T-helper 17 cell (primary cell): ENCODE results near the gene NLGN1. TPM values are rescaled to one million over a fixed set of nuclear protein-coding genes. Genes with fewer than 3 reads are reported as not detected.

Experiments used
- ATAC-seq: fragments of 150-1000 bp; cut with Tn5 transposase; 2 replicates; pipeline ENCODE4 v1.10.0; 2021; ENCODE audit warnings: mild to moderate bottlenecking, moderate library complexity
- DNase-seq, 3 donors: peaks; one replicate each; pipeline versions ENCODE4 v3.0.0 to v3.0.0-alpha.2; 2020 to 2021
- H3K9me3 ChIP-seq: one replicate; pipeline ENCODE4 v1.7.0; 2013; ENCODE audit warnings: low read length, mild to moderate bottlenecking; ENCODE audit not compliant: control insufficient read depth, poor library complexity, severe bottlenecking
- H3K27ac Mint-ChIP-seq: one replicate; pipeline ENCODE4 v1.8.0; 2022; ENCODE audit warnings: mild to moderate bottlenecking, moderate library complexity, mixed read lengths
- H3K27me3 Mint-ChIP-seq: one replicate; pipeline ENCODE4 v1.8.0; 2022; ENCODE audit warnings: mixed read lengths
- H3K36me3 Mint-ChIP-seq: one replicate; pipeline ENCODE4 v1.8.0; 2022; ENCODE audit warnings: low read depth, mixed read lengths
- H3K4me1 Mint-ChIP-seq: one replicate; pipeline ENCODE4 v1.8.0; 2022; ENCODE audit warnings: mild to moderate bottlenecking, mixed read lengths
- H3K4me3 Mint-ChIP-seq: one replicate; pipeline ENCODE4 v1.8.0; 2022; ENCODE audit warnings: mild to moderate bottlenecking, moderate library complexity, mixed read lengths
- total RNA-seq, 4 donors: library from RNA in 2 of 4; stranded (reverse) in 2 of 4; gene quantifications; one replicate each; pipeline ENCODE4 v1.2.3 and lab custom pipeline; 2022 to 2026

The NLGN1 gene
- total RNA-seq, 2 donors from 2014 or later = not detected

GRCh38 chr3:173958805-173959204 is 561.3 kb downstream of the NLGN1 start:
- no peaks in the 10 kb centered on the region for H3K9me3 ChIP-seq
- Mint-ChIP-seq H3K27me3 (no peaks in the 10 kb centered on the region), H3K36me3 (no peaks in the 10 kb centered on the region), H3K4me3 (no peak overlapping the region), H3K4me1 (no peaks in the 10 kb centered on the region), H3K27ac (no peak overlapping the region)
- DNase-seq = no peak
- ATAC-seq = no peak

GRCh38 chr3:173970281-173970680 is 572.7 kb downstream of the NLGN1 start:
- ATAC-seq (no peak), DNase-seq (no peak)
- no peaks in the 10 kb centered on the region for H3K9me3 ChIP-seq
- no peak overlapping the region for H3K4me3 Mint-ChIP-seq
- no peaks in the 10 kb centered on the region for H3K27me3 Mint-ChIP-seq
- H3K36me3 Mint-ChIP-seq = no peaks in the 10 kb centered on the region
- H3K4me1 Mint-ChIP-seq = no peaks in the 10 kb centered on the region
- no peak overlapping the region for H3K27ac Mint-ChIP-seq

DNA sequence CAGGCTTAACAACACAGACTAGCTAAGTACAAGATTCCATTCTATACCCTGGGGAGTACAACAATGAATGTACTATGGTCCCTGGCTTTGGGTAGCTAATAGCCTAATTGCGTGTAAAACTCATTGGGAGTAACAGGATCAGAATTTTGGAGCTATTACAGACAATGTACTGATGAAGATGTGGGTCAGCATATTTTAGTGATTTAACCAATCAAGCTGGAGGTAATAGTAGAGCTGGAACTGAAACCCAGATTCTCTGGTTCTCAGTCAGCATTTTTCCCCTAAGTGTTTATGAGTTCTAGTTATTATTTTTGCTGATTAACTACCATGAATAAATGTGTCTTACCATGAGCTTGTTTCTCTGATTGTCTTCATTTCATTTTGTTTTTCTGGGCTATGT is 578.7 kb downstream of the NLGN1 start:
- no peak for ATAC-seq
- Mint-ChIP-seq H3K27me3 (no peaks in the 10 kb centered on the region), H3K36me3 (no peaks in the 10 kb centered on the region), H3K4me1 (no peaks in the 10 kb centered on the region), H3K27ac (no peak overlapping the region), H3K4me3 (no peak overlapping the region)
- DNase-seq = no peak
- H3K9me3 ChIP-seq = no peaks in the 10 kb centered on the region

- no peaks in the 10 kb centered on the region for H3K9me3 ChIP-seq
- DNase-seq = no peak
- no peak overlapping the region for H3K27ac Mint-ChIP-seq
- no peak for ATAC-seq
- H3K4me3 Mint-ChIP-seq = no peak overlapping the region
- no peaks in the 10 kb centered on the region for H3K27me3 Mint-ChIP-seq
- no peaks in the 10 kb centered on the region for H3K36me3 Mint-ChIP-seq
- H3K4me1 Mint-ChIP-seq = no peaks in the 10 kb centered on the region
Observed at GRCh38 chr3:173977747-173978146, 580.2 kb downstream of the NLGN1 start.

DNA sequence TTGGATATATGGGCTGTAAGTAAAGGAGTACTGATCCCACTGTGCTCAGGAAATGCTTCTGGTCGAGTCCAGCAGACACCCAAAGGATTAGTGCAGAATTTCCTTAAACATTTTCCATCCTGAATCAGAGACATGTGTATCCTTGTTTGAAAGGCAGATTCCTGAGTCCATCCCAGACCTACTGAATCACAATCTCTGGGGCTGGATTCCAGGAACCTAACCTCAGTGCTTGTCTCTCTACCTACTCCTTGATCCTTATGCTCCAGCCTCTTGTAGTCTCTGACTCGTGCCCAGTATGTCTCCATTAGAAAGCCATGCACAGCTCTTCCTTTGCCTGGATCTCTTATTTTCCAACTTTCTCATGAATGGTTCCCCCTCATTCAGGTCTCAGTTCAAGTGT is 585.8 kb downstream of the NLGN1 start:
- no peak overlapping the region for H3K4me3 Mint-ChIP-seq
- no peaks in the 10 kb centered on the region for H3K9me3 ChIP-seq
- no peaks in the 10 kb centered on the region for H3K36me3 Mint-ChIP-seq
- DNase-seq = no peak
- no peak overlapping the region for H3K27ac Mint-ChIP-seq
- H3K4me1 Mint-ChIP-seq = no peaks in the 10 kb centered on the region
- no peaks in the 10 kb centered on the region for H3K27me3 Mint-ChIP-seq
- no peak for ATAC-seq

DNA sequence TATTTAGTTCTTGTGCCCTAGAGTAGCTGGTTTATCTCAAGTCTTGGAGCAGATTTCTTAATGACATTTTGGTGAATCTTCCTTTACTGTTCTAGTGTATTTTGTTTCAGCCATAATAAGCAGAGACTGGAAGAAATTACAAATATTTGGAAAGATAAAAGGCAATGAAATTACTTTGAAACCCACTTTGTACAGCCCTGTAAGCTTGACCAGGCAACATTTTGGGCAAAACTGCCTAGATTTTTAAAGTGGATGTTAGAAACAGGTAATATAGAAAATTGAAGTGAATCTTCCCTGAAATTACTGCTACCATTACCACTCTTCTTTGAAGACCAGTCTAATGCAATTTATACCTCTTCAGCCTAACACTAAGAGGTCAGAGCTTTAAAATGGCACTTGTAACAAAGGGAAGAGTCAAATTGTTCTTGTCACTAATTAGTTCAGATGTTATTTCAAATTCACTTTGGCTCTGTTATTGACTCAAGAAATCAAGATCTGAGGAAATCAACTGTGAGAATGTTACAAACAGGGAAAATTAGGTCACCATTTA is 589.4 kb downstream of the NLGN1 start:
- H3K27ac Mint-ChIP-seq = no peak overlapping the region
- DNase-seq (no peak), ATAC-seq (no peak)
- no peaks in the 10 kb centered on the region for H3K4me1 Mint-ChIP-seq
- no peak overlapping the region for H3K4me3 Mint-ChIP-seq
- H3K27me3 Mint-ChIP-seq = no peaks in the 10 kb centered on the region
- no peaks in the 10 kb centered on the region for H3K9me3 ChIP-seq
- no peaks in the 10 kb centered on the region for H3K36me3 Mint-ChIP-seq

- no peak for DNase-seq
- no peaks in the 10 kb centered on the region for H3K36me3 Mint-ChIP-seq
- no peaks in the 10 kb centered on the region for H3K9me3 ChIP-seq
- no peak overlapping the region for H3K27ac Mint-ChIP-seq
- ATAC-seq = no peak
- H3K27me3 Mint-ChIP-seq = no peaks in the 10 kb centered on the region
- H3K4me1 Mint-ChIP-seq = no peaks in the 10 kb centered on the region
- H3K4me3 Mint-ChIP-seq = no peak overlapping the region
Observed at GRCh38 chr3:173988909-173989308, 591.4 kb downstream of the NLGN1 start.

DNA sequence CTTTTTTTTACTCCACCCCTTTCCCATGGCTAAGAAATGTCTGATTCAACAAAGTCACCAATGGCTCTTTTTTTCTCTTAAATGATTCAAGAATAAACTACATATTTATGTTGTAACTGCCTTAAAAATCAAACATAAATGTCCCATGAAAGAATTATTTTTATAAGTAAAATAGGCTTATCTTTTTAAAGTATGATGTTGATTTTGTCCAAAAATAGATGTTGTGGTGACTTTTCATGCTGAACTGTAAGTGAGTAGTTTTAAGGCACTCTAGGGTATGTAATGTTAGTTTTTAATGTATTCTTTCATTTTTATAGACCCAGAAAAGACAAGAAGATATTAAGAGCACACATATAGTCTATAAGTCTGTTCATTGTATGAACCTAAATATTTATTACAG is 594.9 kb downstream of the NLGN1 start:
- Mint-ChIP-seq H3K36me3 (no peaks in the 10 kb centered on the region), H3K4me3 (no peak overlapping the region), H3K27ac (no peak overlapping the region), H3K4me1 (no peaks in the 10 kb centered on the region), H3K27me3 (no peaks in the 10 kb centered on the region)
- ATAC-seq = no peak
- H3K9me3 ChIP-seq = no peaks in the 10 kb centered on the region
- no peak for DNase-seq

DNA sequence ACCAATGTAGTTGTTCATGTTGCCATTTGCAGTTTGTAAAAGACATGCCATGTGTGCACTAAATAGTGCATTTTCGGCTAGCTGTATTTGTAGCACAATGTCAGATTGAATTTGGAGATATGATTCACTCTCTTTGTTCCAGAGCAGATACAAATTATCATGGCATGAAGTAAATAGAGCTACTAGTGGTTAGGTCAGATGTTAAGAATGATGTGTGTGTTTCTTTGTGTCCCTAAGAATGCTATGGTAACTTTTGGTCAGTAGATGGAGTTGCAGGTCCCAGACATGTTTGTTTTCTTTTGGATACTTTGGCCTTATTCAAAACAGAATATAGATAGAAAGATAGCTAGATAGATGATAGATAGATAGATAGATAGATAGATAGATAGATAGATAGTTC is 595.8 kb downstream of the NLGN1 start:
- H3K9me3 ChIP-seq = no peaks in the 10 kb centered on the region
- no peaks in the 10 kb centered on the region for H3K27me3 Mint-ChIP-seq
- DNase-seq (no peak), ATAC-seq (no peak)
- H3K27ac Mint-ChIP-seq = no peak overlapping the region
- H3K36me3 Mint-ChIP-seq = no peaks in the 10 kb centered on the region
- no peak overlapping the region for H3K4me3 Mint-ChIP-seq
- no peaks in the 10 kb centered on the region for H3K4me1 Mint-ChIP-seq

DNA sequence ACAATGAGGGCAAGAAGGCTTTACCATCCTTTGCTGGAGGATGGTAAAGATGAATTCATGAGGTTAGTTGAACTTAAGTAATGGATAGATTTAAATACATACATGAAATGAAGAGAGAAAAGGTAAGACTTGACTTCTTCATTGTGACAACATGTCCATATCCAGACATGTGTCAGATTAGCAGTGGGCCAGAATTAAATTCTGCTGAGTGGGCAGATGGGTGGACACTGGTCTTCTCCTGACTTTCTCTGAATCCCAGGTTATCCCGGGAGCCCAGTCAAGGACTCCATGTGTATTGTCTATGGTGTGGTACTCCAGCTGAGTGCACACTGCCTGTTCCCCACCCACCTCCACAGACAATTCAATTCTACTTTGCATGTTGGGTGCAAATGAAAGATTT is 603.1 kb downstream of the NLGN1 start:
- no peak for DNase-seq
- no peak for ATAC-seq
- H3K4me1 Mint-ChIP-seq = no peaks in the 10 kb centered on the region
- H3K4me3 Mint-ChIP-seq = no peak overlapping the region
- no peaks in the 10 kb centered on the region for H3K27me3 Mint-ChIP-seq
- no peak overlapping the region for H3K27ac Mint-ChIP-seq
- no peaks in the 10 kb centered on the region for H3K9me3 ChIP-seq
- H3K36me3 Mint-ChIP-seq = no peaks in the 10 kb centered on the region

GRCh38 chr3:174002543-174002942 is 605.0 kb downstream of the NLGN1 start:
- Mint-ChIP-seq H3K4me3 (no peak overlapping the region), H3K27ac (no peak overlapping the region), H3K4me1 (no peaks in the 10 kb centered on the region), H3K27me3 (no peaks in the 10 kb centered on the region), H3K36me3 (no peaks in the 10 kb centered on the region)
- ATAC-seq (no peak), DNase-seq (no peak)
- H3K9me3 ChIP-seq = no peaks in the 10 kb centered on the region

- ATAC-seq = no peak
- H3K9me3 ChIP-seq = no peaks in the 10 kb centered on the region
- Mint-ChIP-seq H3K27me3 (no peaks in the 10 kb centered on the region), H3K4me1 (no peaks in the 10 kb centered on the region), H3K27ac (no peak overlapping the region), H3K4me3 (no peak overlapping the region), H3K36me3 (no peaks in the 10 kb centered on the region)
- DNase-seq = no peak
Observed at GRCh38 chr3:174010907-174011306, 613.4 kb downstream of the NLGN1 start.

DNA sequence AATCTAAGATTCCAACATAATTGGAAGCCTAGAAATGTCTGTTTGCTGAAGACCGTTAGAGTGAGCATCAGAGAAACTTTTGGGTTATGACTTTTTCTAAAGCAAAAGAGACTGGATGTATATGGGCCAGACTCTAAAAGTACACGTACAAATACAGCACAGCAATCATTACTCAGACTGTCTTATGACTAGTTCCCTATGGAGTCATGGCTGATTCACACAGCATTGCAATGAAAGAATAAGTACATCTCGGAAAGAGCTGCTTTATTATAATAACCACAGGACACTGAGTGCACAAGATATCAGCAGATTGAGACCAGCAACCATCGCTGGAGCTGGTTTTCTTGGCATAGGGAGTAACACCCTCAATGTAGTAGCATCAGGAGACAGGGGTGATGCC is 618.6 kb downstream of the NLGN1 start:
- no peaks in the 10 kb centered on the region for H3K36me3 Mint-ChIP-seq
- DNase-seq = no peak
- no peak for ATAC-seq
- no peak overlapping the region for H3K27ac Mint-ChIP-seq
- H3K4me1 Mint-ChIP-seq = no peaks in the 10 kb centered on the region
- H3K4me3 Mint-ChIP-seq = no peak overlapping the region
- H3K9me3 ChIP-seq = no peaks in the 10 kb centered on the region
- no peaks in the 10 kb centered on the region for H3K27me3 Mint-ChIP-seq

DNA sequence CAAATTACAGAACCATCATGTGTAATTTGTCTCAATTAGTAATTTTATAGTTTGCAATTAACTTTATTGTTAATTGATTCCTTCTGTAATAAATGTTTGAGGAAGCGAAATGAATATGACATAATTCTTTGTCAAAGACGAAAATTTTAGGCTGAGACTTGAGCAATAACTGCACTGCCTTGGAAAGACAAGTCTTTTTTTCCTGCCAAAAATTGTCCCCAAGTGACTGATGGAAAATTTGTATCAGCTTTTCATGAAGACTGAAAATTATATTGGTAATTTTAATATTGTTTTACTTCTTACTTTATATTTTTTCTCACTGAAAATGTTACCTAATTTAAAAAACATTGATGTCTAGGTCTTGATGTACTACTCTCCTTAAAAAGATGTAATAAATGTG is 622.6 kb downstream of the NLGN1 start:
- Mint-ChIP-seq H3K4me1 (no peaks in the 10 kb centered on the region), H3K36me3 (no peaks in the 10 kb centered on the region), H3K27me3 (no peaks in the 10 kb centered on the region), H3K27ac (no peak overlapping the region), H3K4me3 (no peak overlapping the region)
- ATAC-seq = no peak
- H3K9me3 ChIP-seq = no peaks in the 10 kb centered on the region
- no peak for DNase-seq

DNA sequence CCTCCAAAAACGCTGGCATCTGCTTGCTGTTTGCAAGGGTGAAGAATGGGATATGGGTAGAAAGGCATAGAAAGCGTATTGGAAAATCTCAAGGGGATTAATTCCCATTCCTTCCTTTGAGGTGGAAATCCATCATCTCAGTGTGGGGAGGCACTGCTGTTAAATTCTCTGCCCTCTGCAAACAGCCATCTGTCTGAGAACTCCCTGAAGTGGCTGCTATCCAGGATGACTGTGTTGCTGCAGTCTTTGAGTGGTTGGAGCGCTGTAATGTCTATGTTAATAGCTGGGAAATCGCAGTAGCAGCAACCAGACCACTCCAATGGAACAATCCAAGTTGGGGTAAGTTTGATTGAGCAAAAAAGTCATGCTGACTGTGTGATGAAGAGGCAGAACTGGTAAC is 625.9 kb downstream of the NLGN1 start:
- no peaks in the 10 kb centered on the region for H3K9me3 ChIP-seq
- DNase-seq (no peak), ATAC-seq (no peak)
- no peaks in the 10 kb centered on the region for H3K4me1 Mint-ChIP-seq
- H3K36me3 Mint-ChIP-seq = no peaks in the 10 kb centered on the region
- no peak overlapping the region for H3K27ac Mint-ChIP-seq
- H3K27me3 Mint-ChIP-seq = no peaks in the 10 kb centered on the region
- H3K4me3 Mint-ChIP-seq = no peak overlapping the region
